GM10248 (cell line): Measurements from ENCODE around the gene PRRG1.
"Not testable (repeated sequence)": the region's sequence is repeated elsewhere in the genome, so short reads cannot be mapped to it uniquely, and the experiment has no call there.

Source experiments
- CTCF ChIA-PET: fragments of 300-600 bp; sonication (Branson Sonifier 250); formaldehyde crosslinking; extraction: SDS; loops from one replicate; lab custom pipeline; 2021; ENCODE audit warnings: antibody characterized with exemption; lab: Yijun Ruan, JAX
- POLR2A ChIA-PET: fragments of 350-650 bp; sonication (Branson Sonifier 250); formaldehyde crosslinking; extraction: SDS; loops from one replicate; lab custom pipeline; 2020; ENCODE audit warnings: antibody characterized with exemption; lab: Yijun Ruan, JAX
- DNase-seq: peaks from one replicate; pipeline ENCODE4 v3.0.0; 2012; ENCODE audit errors: extremely low spot score
- CTCF ChIP-seq: IDR thresholded peaks from 2 replicates; pipeline ENCODE4 v1.5.1; 2012; ENCODE audit warnings: mild to moderate bottlenecking, low read depth; ENCODE audit errors: extremely low read depth, missing control alignments, control extremely low read depth

The PRRG1 gene

GRCh38 chrX:37424000-37424429 lies 74.9 kb downstream of the PRRG1 start:
- ChIA-PET POLR2A (no interaction called here), CTCF (no interaction called here)
- no peak for TF ChIP-seq CTCF
- no peak for DNase-seq

- TF ChIP-seq CTCF = no peak
- CTCF ChIA-PET = interaction anchor here (0.8 kb wide), 1 partner anchor 20 kb away, joined by 3 read pairs; no protein-coding TSS in a partner anchor
- DNase-seq = no peak
- POLR2A ChIA-PET = no interaction called here
Measured at GRCh38 chrX:37425370-37425769, 76.2 kb downstream of the PRRG1 start.

- POLR2A ChIA-PET, CTCF ChIA-PET, DNase-seq: not testable (repeated sequence)
Measured at GRCh38 chrX:37428962-37429361, 79.8 kb downstream of the PRRG1 start.

- no peak for TF ChIP-seq CTCF
- ChIA-PET POLR2A (no interaction called here), CTCF (no interaction called here)
- no peak for DNase-seq
Measured at GRCh38 chrX:37434362-37434761, 85.2 kb downstream of the PRRG1 start.

GRCh38 chrX:37437160-37437559 lies 88.0 kb downstream of the PRRG1 start:
- POLR2A ChIA-PET = no interaction called here
- TF ChIP-seq CTCF = no peak
- CTCF ChIA-PET = no interaction called here
- DNase-seq = no peak

- no peak for TF ChIP-seq CTCF
- ChIA-PET POLR2A (no interaction called here), CTCF (no interaction called here)
- DNase-seq = no peak
Measured at GRCh38 chrX:37441377-37441776, 92.2 kb downstream of the PRRG1 start.

GRCh38 chrX:37445182-37445581 lies 96.0 kb downstream of the PRRG1 start:
- DNase-seq = no peak
- ChIA-PET CTCF (interaction anchor here (1.0 kb wide), 1 partner anchor 20 kb away, joined by 3 read pairs; no protein-coding TSS in a partner anchor), POLR2A (no interaction called here)
- no peak for TF ChIP-seq CTCF
